WERI-Rb-1 (cell line): ENCODE measurements around the gene TMEM171.
A peak's percentile ranks its signal among the peaks of the same experiment; 100 is the strongest.

Experiments
- DNase-seq: peaks from one replicate; pipeline ENCODE4 v3.0.0-alpha.2; 2020
- H3K27ac ChIP-seq: fragments of 250-450 bp; sonication (Bioruptor Pico); 2 replicates; pipeline ENCODE4 v1.5.1; 2020; ENCODE audit warnings: mild to moderate bottlenecking, moderate library complexity
- H3K27me3 ChIP-seq: fragments of 250-450 bp; sonication (Bioruptor Pico); 2 replicates; pipeline ENCODE4 v1.5.1; 2021; ENCODE audit warnings: mild to moderate bottlenecking, low read depth, moderate library complexity; ENCODE audit not compliant: insufficient read depth, severe bottlenecking
- H3K36me3 ChIP-seq: fragments of 250-450 bp; sonication (Bioruptor Pico); 2 replicates; pipeline ENCODE4 v1.5.1; 2020; ENCODE audit warnings: mild to moderate bottlenecking, moderate library complexity
- H3K4me3 ChIP-seq: 2 replicates; pipeline ENCODE4 v1.5.1; 2011; ENCODE audit warnings: low read depth, mild to moderate bottlenecking, control low read depth, low read length
- H3K9me3 ChIP-seq: fragments of 250-450 bp; sonication (Bioruptor Pico); 2 replicates; pipeline ENCODE4 v1.5.1; 2021; ENCODE audit warnings: mild to moderate bottlenecking, moderate library complexity; ENCODE audit not compliant: severe bottlenecking
- CTCF ChIP-seq: IDR thresholded peaks from 2 replicates; pipeline ENCODE4 v1.5.1; 2011; ENCODE audit warnings: low read depth, mild to moderate bottlenecking, control low read depth, inconsistent platforms, low read length

Gene TMEM171

GRCh38 chr5:73135429-73136054 is 15.2 kb downstream of the TMEM171 start:
- DNase-seq, result peak; percentile 54
- Histone ChIP-seq H3K9me3 (no peaks in the 10 kb centered on the region), H3K27ac (peak overlapping the region; percentile 35), H3K4me3 (no peak overlapping the region), H3K36me3 (no peaks in the 10 kb centered on the region), H3K27me3 (no peaks in the 10 kb centered on the region)
- TF ChIP-seq CTCF, result peak; percentile 56; the same call in 1 of the 2 replicates

- no peak overlapping the region for H3K27ac ChIP-seq
- no peaks in the 10 kb centered on the region for H3K9me3 ChIP-seq
- H3K4me3 ChIP-seq, result no peak overlapping the region
- no peaks in the 10 kb centered on the region for H3K36me3 ChIP-seq
- DNase-seq, result no peak
- no peak for TF ChIP-seq CTCF
- H3K27me3 ChIP-seq, result no peaks in the 10 kb centered on the region
Observed at GRCh38 chr5:73136055-73136562, 15.7 kb downstream of the TMEM171 start.

GRCh38 chr5:73137563-73138530 is 17.5 kb downstream of the TMEM171 start:
- Histone ChIP-seq H3K27ac (no peak overlapping the region), H3K9me3 (no peaks in the 10 kb centered on the region), H3K27me3 (no peaks in the 10 kb centered on the region), H3K36me3 (no peaks in the 10 kb centered on the region), H3K4me3 (no peak overlapping the region)
- DNase-seq, result no peak
- no peak for TF ChIP-seq CTCF

GRCh38 chr5:73139485-73139884 is 19.1 kb downstream of the TMEM171 start:
- Histone ChIP-seq H3K27me3 (no peaks in the 10 kb centered on the region), H3K9me3 (no peaks in the 10 kb centered on the region), H3K4me3 (no peak overlapping the region), H3K36me3 (no peaks in the 10 kb centered on the region), H3K27ac (no peak overlapping the region)
- DNase-seq, result no peak
- TF ChIP-seq CTCF, result no peak

- DNase-seq, result no peak
- H3K27ac ChIP-seq, result no peak overlapping the region
- no peaks in the 10 kb centered on the region for H3K27me3 ChIP-seq
- TF ChIP-seq CTCF, result no peak
- H3K9me3 ChIP-seq, result no peaks in the 10 kb centered on the region
- no peaks in the 10 kb centered on the region for H3K36me3 ChIP-seq
- H3K4me3 ChIP-seq, result no peak overlapping the region
Observed at GRCh38 chr5:73140801-73141200, 20.4 kb downstream of the TMEM171 start.
